ENCODE measurements around the gene TSNAX. TPM values are rescaled to one million over a fixed set of nuclear protein-coding genes. Genes with fewer than 3 reads are reported as not detected.
"Not testable (repeated sequence)": the region's sequence is repeated elsewhere in the genome, so short reads cannot be mapped to it uniquely, and the experiment has no call there.

The TSNAX gene
- polyA plus RNA-seq, 3 donors: 62.6 to 69.1 (median 68.0) TPM

- no peak for DNase-seq (ENCODE audit: low read depth in 3 of 3, low spot score in 2 of 3)
These were observed 29.6 kb downstream of the TSNAX start for GRCh38 chr1:231557898-231558707.

GRCh38 chr1:231558708-231559185 lies 30.3 kb downstream of the TSNAX start:
- DNase-seq (ENCODE audit: low read depth in 3 of 3, low spot score in 2 of 3): no peak

- no peak for DNase-seq (ENCODE audit: low read depth in 3 of 3, low spot score in 2 of 3)
These were observed 33.3 kb downstream of the TSNAX start for GRCh38 chr1:231561647-231562383.

GRCh38 chr1:231563247-231563646 lies 34.8 kb downstream of the TSNAX start:
- DNase-seq (ENCODE audit: low read depth in 3 of 3, low spot score in 2 of 3): no peak

GRCh38 chr1:231564373-231564772 lies 35.9 kb downstream of the TSNAX start:
- DNase-seq (ENCODE audit: low read depth in 3 of 3, low spot score in 2 of 3): no peak

- no peak for DNase-seq (ENCODE audit: low read depth in 3 of 3, low spot score in 2 of 3)
These were observed 38.0 kb downstream of the TSNAX start for GRCh38 chr1:231566496-231566895.

- DNase-seq (ENCODE audit: low read depth in 3 of 3, low spot score in 2 of 3): not testable (repeated sequence)
These were observed 41.8 kb downstream of the TSNAX start for GRCh38 chr1:231570262-231570661.

GRCh38 chr1:231571904-231572303 lies 43.4 kb downstream of the TSNAX start:
- no peak for DNase-seq (ENCODE audit: low read depth in 3 of 3, low spot score in 2 of 3)

GRCh38 chr1:231575472-231575871 lies 47.0 kb downstream of the TSNAX start:
- no peak for DNase-seq (ENCODE audit: low read depth in 3 of 3, low spot score in 2 of 3)

GRCh38 chr1:231576804-231577718 lies 48.6 kb downstream of the TSNAX start:
- DNase-seq (ENCODE audit: low read depth in 3 of 3, low spot score in 2 of 3): no peak

- no peak for DNase-seq (ENCODE audit: low read depth in 3 of 3, low spot score in 2 of 3)
These were observed 52.4 kb downstream of the TSNAX start for GRCh38 chr1:231580874-231581273.

GRCh38 chr1:231581859-231582258 lies 53.4 kb downstream of the TSNAX start:
- DNase-seq (ENCODE audit: low read depth in 3 of 3, low spot score in 2 of 3): no peak

- DNase-seq (ENCODE audit: low read depth in 3 of 3, low spot score in 2 of 3): no peak
These were observed 54.9 kb downstream of the TSNAX start for GRCh38 chr1:231583376-231583775.

GRCh38 chr1:231584117-231584516 lies 55.6 kb downstream of the TSNAX start:
- no peak for DNase-seq (ENCODE audit: low read depth in 3 of 3, low spot score in 2 of 3)

GRCh38 chr1:231584921-231585320 lies 56.5 kb downstream of the TSNAX start:
- no peak for DNase-seq (ENCODE audit: low read depth in 3 of 3, low spot score in 2 of 3)

- DNase-seq (ENCODE audit: low read depth in 3 of 3, low spot score in 2 of 3): no peak
These were observed 62.2 kb downstream of the TSNAX start for GRCh38 chr1:231590453-231591198.

GRCh38 chr1:231591466-231591865 lies 63.0 kb downstream of the TSNAX start:
- no peak for DNase-seq (ENCODE audit: low read depth in 3 of 3, low spot score in 2 of 3)

GRCh38 chr1:231592809-231593208 lies 64.3 kb downstream of the TSNAX start:
- no peak for DNase-seq (ENCODE audit: low read depth in 3 of 3, low spot score in 2 of 3)

- not testable (repeated sequence) for DNase-seq (ENCODE audit: low read depth in 3 of 3, low spot score in 2 of 3)
These were observed 64.8 kb downstream of the TSNAX start for GRCh38 chr1:231593264-231593663.

GRCh38 chr1:231594123-231594522 lies 65.7 kb downstream of the TSNAX start:
- DNase-seq (ENCODE audit: low read depth in 3 of 3, low spot score in 2 of 3): no peak

Measured in right renal cortex interstitium (tissue), 3 donors.